Ovary (tissue), 9 donors: ENCODE results near the gene SETBP1. TPM values are rescaled to one million over a fixed set of nuclear protein-coding genes. Genes with fewer than 3 reads are reported as not detected.

Experiments used
- DNase-seq, 5 donors: peaks; one replicate each; pipeline ENCODE4 v3.0.0-alpha.2; 2019 to 2020
- H3K27ac ChIP-seq, 2 donors: fragments of 200-600 bp; one replicate each; pipeline versions ENCODE4 v1.5.1 to v1.8.0; 2019 to 2022
- H3K27me3 ChIP-seq: fragments of 200-600 bp; one replicate; pipeline ENCODE4 v1.8.0; 2022
- H3K36me3 ChIP-seq: fragments of 200-600 bp; sonication (generic); one replicate; pipeline ENCODE4 v1.5.1; 2019
- H3K4me1 ChIP-seq: one replicate; pipeline ENCODE4 v1.8.1; 2013; ENCODE audit warnings: mild to moderate bottlenecking, moderate library complexity; ENCODE audit not compliant: insufficient read depth
- H3K4me3 ChIP-seq: fragments of 200-600 bp; sonication (generic); one replicate; pipeline ENCODE4 v1.5.1; 2017
- H3K9me3 ChIP-seq, 2 donors: fragments of 200-600 bp in 1 of 2; sonication (generic) in 1 of 2; one replicate each; pipeline versions ENCODE4 v1.5.1 to v1.8.1; 2013 to 2019; ENCODE audit warnings: mild to moderate bottlenecking in 1 of 2, moderate library complexity in 1 of 2
- CTCF ChIP-seq, 3 donors: fragments of 450-650 bp in 2 of 3; fragments of 200-600 bp in 1 of 3; IDR thresholded peaks; one replicate each; pipeline versions ENCODE4 v1.5.1 to v1.8.0; 2016 to 2022; ENCODE audit warnings: antibody characterized with exemption in 3 of 3, mild to moderate bottlenecking in 1 of 3
- EP300 ChIP-seq: sonication (generic); formaldehyde crosslinking; IDR thresholded peaks from one replicate; pipeline ENCODE4 v1.6.1; 2017; ENCODE audit warnings: antibody characterized with exemption
- POLR2A ChIP-seq: fragments of 450-650 bp; IDR thresholded peaks from one replicate; pipeline ENCODE4 v1.6.1; 2017; ENCODE audit warnings: antibody characterized with exemption, mild to moderate bottlenecking, moderate library complexity
- WGBS, 3 donors: extraction: QIAGEN DNeasy Blood & Tissue Kit in 1 of 3; methylation state at CpG; one replicate each; pipeline versions ENCODE4 v1.1.5 to v1.1.7; 2013 to 2017; 5-methylcytosine and 5-hydroxymethylcytosine counted together
- intact Hi-C, 4 donors: fragments of 100-400 bp; cut with DNase I; formaldehyde crosslinking; loops; one replicate each; pipeline versions ENCODE4 v1.11.0 to v1.15.1; 2022 to 2023
- polyA plus RNA-seq, 2 donors: library from polyadenylated mRNA; stranded (reverse); fragments of 200-250 nt in 1 of 2; fragments of 350-450 nt in 1 of 2; fragmentation: Illumina TruSeq in 1 of 2; extraction: RNeasy Lipid Tissue Mini Kit (QIAGEN cat#74804) in 1 of 2; gene quantifications; one replicate each; pipeline ENCODE4 v1.2.3, GENCODE V29; 2013 to 2014
- total RNA-seq, 7 donors: library from RNA; depleted of rRNA in 2 of 7; stranded (reverse); fragments of >200 nt in 2 of 7; fragmentation: NEBNext Ultra II Directional in 3 of 7; extraction: Animal tissue kit (Norgen Biotek cat#: 25700) in 3 of 7; gene quantifications; one replicate each; pipeline versions ENCODE4 v1.1.0 to v1.2.4, GENCODE V29; 2016 to 2023
- donor health status: DM: no; HTN: no; CAD: no; lungs with moderate emphysema.
- donor health status: DM: no; HTN: no; CAD: no.
- donor health status: Bipolar disorder and iron deficiency.
- donor health status: DM: yes; HTN: yes; CAD: no.
- donor health status: DM: no; HTN: no; CAD: no.
- donor health status: DM: yes; HTN: yes; CAD: no.

The SETBP1 gene
- total and polyA plus RNA-seq, 9 donors: 7.8 to 53.7 (median 28.4) TPM

GRCh38 chr18:44732238-44732563 lies 51.5 kb downstream of the SETBP1 start:
- no peak overlapping the region for H3K4me3 ChIP-seq

GRCh38 chr18:44732599-44732998 lies 51.9 kb downstream of the SETBP1 start:
- no peak for TF ChIP-seq CTCF (IDR thresholded peaks at IDR 0.05)
- TF ChIP-seq POLR2A: no peak
- TF ChIP-seq EP300: no peak
- Histone ChIP-seq H3K9me3 (no peaks in the 10 kb centered on the region), H3K36me3 (no peaks in the 10 kb centered on the region), H3K27ac (no peak overlapping the region), H3K4me1 (peaks cover 2% of the 10 kb centered on the region), H3K27me3 (no peaks in the 10 kb centered on the region), H3K4me3 (no peak overlapping the region)
- 91 to 92% (median 92%) methylated on average over 5 of the region's 5 CpGs for WGBS, 3 donors
- DNase-seq: no peak
- intact Hi-C loops: no loop called here

More at GRCh38 chr18:44732238-44732563, 51.5 kb downstream of the SETBP1 start:
- DNase-seq: no peak
- Histone ChIP-seq H3K36me3 (no peaks in the 10 kb centered on the region), H3K27ac (no peak overlapping the region), H3K4me1 (peaks cover 4% of the 10 kb centered on the region), H3K27me3 (no peaks in the 10 kb centered on the region), H3K9me3 (no peaks in the 10 kb centered on the region)
- intact Hi-C loops: no loop called here
- no peak for TF ChIP-seq EP300
- no peak for TF ChIP-seq POLR2A
- TF ChIP-seq CTCF (IDR thresholded peaks at IDR 0.05): no peak
- 92 to 94% (median 94%) methylated on average over 9 of the region's 9 CpGs for WGBS, 3 donors

GRCh38 chr18:44733069-44733753 lies 52.5 kb downstream of the SETBP1 start:
- no peaks in the 10 kb centered on the region for H3K9me3 ChIP-seq
- H3K27ac ChIP-seq: no peak overlapping the region
- WGBS, 3 donors: 76 to 79% (median 78%) methylated on average over 8 of the region's 8 CpGs
- H3K4me3 ChIP-seq: no peak overlapping the region
- no peak for TF ChIP-seq EP300
- TF ChIP-seq POLR2A: no peak
- TF ChIP-seq CTCF (IDR thresholded peaks at IDR 0.05): no peak
- no peaks in the 10 kb centered on the region for H3K36me3 ChIP-seq
- DNase-seq: no peak
- intact Hi-C loops: no loop called here
- peaks cover 2% of the 10 kb centered on the region for H3K4me1 ChIP-seq
- no peaks in the 10 kb centered on the region for H3K27me3 ChIP-seq

- Histone ChIP-seq H3K4me1 (peaks cover 2% of the 10 kb centered on the region), H3K27ac (no peak overlapping the region), H3K9me3 (no peaks in the 10 kb centered on the region), H3K36me3 (no peaks in the 10 kb centered on the region), H3K27me3 (no peaks in the 10 kb centered on the region), H3K4me3 (no peak overlapping the region)
- DNase-seq: no peak
- 81 to 92% (median 88%) methylated on average over 3 of the region's 3 CpGs for WGBS, 3 donors
- TF ChIP-seq CTCF (IDR thresholded peaks at IDR 0.05) (no peak), EP300 (no peak), POLR2A (no peak)
- intact Hi-C loops: no loop called here
Observed at GRCh38 chr18:44733754-44734465, 53.2 kb downstream of the SETBP1 start.
